Ovary (tissue), 3 donors: ENCODE measurements around the gene KIZ.

Experiments used
- POLR2A ChIP-seq: fragments of 450-650 bp; IDR thresholded peaks from one replicate; pipeline ENCODE4 v1.6.1; 2017; ENCODE audit warnings: antibody characterized with exemption, mild to moderate bottlenecking, moderate library complexity
- TF ChIP-seq, protein P1 (sequence below), 3 donors: fragments of 450-650 bp in 2 of 3; fragments of 200-600 bp in 1 of 3; IDR thresholded peaks; one replicate each; pipeline versions ENCODE4 v1.5.1 to v1.8.0; 2016 to 2022; ENCODE audit warnings: antibody characterized with exemption in 3 of 3, mild to moderate bottlenecking in 1 of 3
- donor health status: DM: no; HTN: no; CAD: no.

DNA sequence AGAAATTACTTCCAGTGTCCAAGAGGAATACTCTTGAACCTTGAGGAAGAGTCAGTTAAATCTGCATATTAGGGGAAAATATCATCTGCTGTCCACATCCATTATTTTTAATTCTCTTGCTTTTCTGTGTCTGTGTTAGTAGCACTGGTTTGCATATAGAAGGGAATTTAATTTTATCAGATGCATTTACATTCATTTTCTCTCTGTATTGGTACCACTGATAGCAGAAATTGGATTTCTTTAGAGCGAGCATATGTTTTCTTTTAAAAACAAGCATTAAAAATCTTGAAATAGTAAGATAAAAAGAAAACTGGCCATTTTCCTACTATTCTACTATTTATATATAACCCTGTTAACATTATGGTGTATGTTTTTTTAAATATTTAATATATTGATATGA, 83.8 kb downstream of the KIZ start:
- TF ChIP-seq, protein P1, sequence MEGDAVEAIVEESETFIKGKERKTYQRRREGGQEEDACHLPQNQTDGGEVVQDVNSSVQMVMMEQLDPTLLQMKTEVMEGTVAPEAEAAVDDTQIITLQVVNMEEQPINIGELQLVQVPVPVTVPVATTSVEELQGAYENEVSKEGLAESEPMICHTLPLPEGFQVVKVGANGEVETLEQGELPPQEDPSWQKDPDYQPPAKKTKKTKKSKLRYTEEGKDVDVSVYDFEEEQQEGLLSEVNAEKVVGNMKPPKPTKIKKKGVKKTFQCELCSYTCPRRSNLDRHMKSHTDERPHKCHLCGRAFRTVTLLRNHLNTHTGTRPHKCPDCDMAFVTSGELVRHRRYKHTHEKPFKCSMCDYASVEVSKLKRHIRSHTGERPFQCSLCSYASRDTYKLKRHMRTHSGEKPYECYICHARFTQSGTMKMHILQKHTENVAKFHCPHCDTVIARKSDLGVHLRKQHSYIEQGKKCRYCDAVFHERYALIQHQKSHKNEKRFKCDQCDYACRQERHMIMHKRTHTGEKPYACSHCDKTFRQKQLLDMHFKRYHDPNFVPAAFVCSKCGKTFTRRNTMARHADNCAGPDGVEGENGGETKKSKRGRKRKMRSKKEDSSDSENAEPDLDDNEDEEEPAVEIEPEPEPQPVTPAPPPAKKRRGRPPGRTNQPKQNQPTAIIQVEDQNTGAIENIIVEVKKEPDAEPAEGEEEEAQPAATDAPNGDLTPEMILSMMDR (IDR thresholded peaks at IDR 0.05) = no peak
- no peak for TF ChIP-seq POLR2A
